K562 (cell line): ENCODE measurements around the gene LBH. TPM values are rescaled to one million over a fixed set of nuclear protein-coding genes. Genes with fewer than 3 reads are reported as not detected.
A peak's percentile ranks its signal among the peaks of the same experiment; 100 is the strongest.

Experiments
- ATAC-seq: fragments of 200-7000 bp; cut with Tn5 transposase; 3 replicates; pipeline ENCODE4 v1.9.1; 2020; ENCODE audit warnings: moderate library complexity
- BruUV-seq: library from RNA; stranded (reverse); fragments of 400-500 nt; replicated peaks from 2 replicates; lab custom pipeline; 2021; lab: Mats Ljungman, UMichigan
- CTCF ChIA-PET: fragments of 300-600 bp; formaldehyde crosslinking; extraction: SDS; loops from one replicate; lab custom pipeline; 2021; ENCODE audit warnings: low intra/inter-chr PET ratio; lab: Yijun Ruan, JAX
- POLR2A ChIA-PET: fragments of 300-600, 350-650 bp; sonication (Branson Sonifier 250); formaldehyde crosslinking; extraction: SDS; loops from one replicate; lab custom pipeline; 2021; ENCODE audit warnings: antibody characterized with exemption, inconsistent platforms; lab: Yijun Ruan, JAX
- DNase-seq, 4 experiments: peaks; one replicate each; pipeline versions ENCODE4 v3.0.0 to v3.0.0-alpha.2; 2011 to 2018; ENCODE audit warnings: low spot score in 3 of 4, mixed read lengths in 3 of 4; ENCODE audit errors: extremely low read depth in 1 of 4
- FAIRE-seq: peaks from 2 replicates; lab custom pipeline; 2011; peaks lifted over from hg19 to GRCh38; lab: Jason Lieb, UNC
- H2AFZ ChIP-seq: 2 replicates; pipeline ENCODE4 v1.6.0; 2011; ENCODE audit warnings: low read depth, low read length, control low read depth, inconsistent platforms
- H3K27ac ChIP-seq: fragments of 200-600 bp; 3 replicates; pipeline ENCODE4 v1.8.0; 2011; ENCODE audit warnings: low read depth, mild to moderate bottlenecking, control low read depth, inconsistent platforms, low read length, moderate library complexity, mixed read lengths; ENCODE audit errors: extremely low read depth
- H3K27me3 ChIP-seq, 2 experiments: fragments of 300-600 bp in 1 of 2; 2 replicates in 1 of 2; 3 replicates in 1 of 2; pipeline versions ENCODE4 v1.6.0 to v1.8.0; 2011; ENCODE audit warnings: inconsistent platforms in 2 of 2, low read length in 2 of 2, mild to moderate bottlenecking in 1 of 2, mixed read lengths in 1 of 2, moderate library complexity in 1 of 2; ENCODE audit not compliant: control insufficient read depth in 2 of 2, insufficient read depth in 2 of 2
- H3K36me3 ChIP-seq: fragments of 300-600 bp; 3 replicates; pipeline ENCODE4 v1.8.0; 2011; ENCODE audit warnings: mild to moderate bottlenecking, low read length, inconsistent platforms; ENCODE audit not compliant: control insufficient read depth, insufficient read depth
- H3K4me1 ChIP-seq, 2 experiments: fragments of 200-600 bp in 1 of 2; replicated peaks in 1 of 2; 2 replicates in 1 of 2; 3 replicates in 1 of 2; pipeline versions ENCODE4 v1.5.1 to v1.8.0; 2011; ENCODE audit warnings: inconsistent platforms in 2 of 2, low read length in 2 of 2, mild to moderate bottlenecking in 1 of 2, mixed read lengths in 1 of 2, moderate library complexity in 1 of 2; ENCODE audit not compliant: control insufficient read depth in 2 of 2, insufficient read depth in 2 of 2
- H3K4me2 ChIP-seq: 2 replicates; pipeline ENCODE4 v1.6.1; 2011; ENCODE audit warnings: low read length, control low read depth, inconsistent platforms, mixed read lengths; ENCODE audit not compliant: insufficient read depth
- H3K4me3 ChIP-seq: fragments of 200-600 bp; sonication (generic), shearing (Covaris generic); 2 replicates; pipeline ENCODE4 v1.5.1; 2016; ENCODE audit warnings: control low read depth, inconsistent platforms
- H3K79me2 ChIP-seq: fragments of 200-600 bp; 3 replicates; pipeline ENCODE4 v1.8.0; 2011; ENCODE audit warnings: low read length, inconsistent platforms; ENCODE audit not compliant: control insufficient read depth, insufficient read depth
- H3K9ac ChIP-seq, 2 experiments: 2 replicates each; pipeline versions ENCODE4 v1.6.0 to v1.6.1; 2011; ENCODE audit warnings: low read depth in 2 of 2, low read length in 2 of 2, control low read depth in 1 of 2, inconsistent platforms in 1 of 2, mild to moderate bottlenecking in 1 of 2, mixed read lengths in 1 of 2; ENCODE audit not compliant: insufficient read depth in 1 of 2
- H3K9me1 ChIP-seq: one replicate; pipeline ENCODE4 v1.6.0; 2011; ENCODE audit warnings: inconsistent platforms, mild to moderate bottlenecking, low read length, moderate library complexity; ENCODE audit not compliant: control insufficient read depth, insufficient read depth
- H3K9me3 ChIP-seq: replicated peaks from 2 replicates; pipeline ENCODE4 v1.5.1; 2011; ENCODE audit warnings: low read depth, low read length, inconsistent platforms; ENCODE audit not compliant: control insufficient read depth, insufficient read depth
- H4K20me1 ChIP-seq: replicated peaks from 2 replicates; pipeline ENCODE4 v1.6.1; 2011; ENCODE audit warnings: low read length, inconsistent platforms, mixed read lengths; ENCODE audit not compliant: control insufficient read depth, insufficient read depth
- CBFA2T2 ChIP-seq: fragments of 450-650 bp; conservative IDR thresholded peaks from 2 replicates; pipeline ENCODE4 v1.6.1; 2017; ENCODE audit warnings: mild to moderate bottlenecking
- CCNT2 ChIP-seq: IDR thresholded peaks from 2 replicates; pipeline ENCODE4 v1.6.1; 2011; ENCODE audit warnings: borderline replicate concordance, low read depth, mild to moderate bottlenecking, moderate library complexity, mixed read lengths, low read length; ENCODE audit not compliant: insufficient read length; ENCODE audit errors: extremely low read depth
- DPF2 ChIP-seq: fragments of 450-650 bp; IDR thresholded peaks from 2 replicates; pipeline ENCODE4 v1.6.1; 2016
- HDAC2 ChIP-seq: fragments of 450-650 bp; IDR thresholded peaks from 2 replicates; pipeline ENCODE4 v1.6.1; 2016; ENCODE audit warnings: mild to moderate bottlenecking
- KLF16 ChIP-seq: IDR thresholded peaks from 2 replicates; pipeline ENCODE4 v1.6.1; 2016; ENCODE audit warnings: antibody characterized with exemption
- LARP7 ChIP-seq: fragments of 450-650 bp; IDR thresholded peaks from 2 replicates; pipeline ENCODE4 v1.6.1; 2016
- MEIS2 ChIP-seq: fragments of 450-650 bp; IDR thresholded peaks from 2 replicates; pipeline ENCODE4 v1.6.1; 2014; ENCODE audit warnings: mild to moderate bottlenecking; ENCODE audit not compliant: partially characterized antibody
- NCOA1 ChIP-seq: fragments of 450-650 bp; IDR thresholded peaks from 2 replicates; pipeline ENCODE4 v1.6.1; 2016; ENCODE audit warnings: low read depth
- NCOR1 ChIP-seq: fragments of 450-650 bp; IDR thresholded peaks from 2 replicates; pipeline ENCODE4 v1.6.1; 2016; ENCODE audit warnings: mild to moderate bottlenecking, moderate library complexity
- SMARCB1 ChIP-seq: IDR thresholded peaks from 2 replicates; pipeline ENCODE4 v1.6.1; 2011; ENCODE audit warnings: improper control_type of control experiment, low read depth; ENCODE audit not compliant: insufficient read length
- SMARCC2 ChIP-seq: fragments of 450-650 bp; IDR thresholded peaks from 2 replicates; pipeline ENCODE4 v1.6.1; 2017; ENCODE audit warnings: antibody characterized with exemption, moderate library complexity, mild to moderate bottlenecking, low read depth
- SMARCE1 ChIP-seq: fragments of 450-650 bp; IDR thresholded peaks from 2 replicates; pipeline ENCODE4 v1.7.1; 2016; ENCODE audit warnings: mild to moderate bottlenecking
- SOX6 ChIP-seq: fragments of 450-650 bp; IDR thresholded peaks from 2 replicates; pipeline ENCODE4 v1.6.1; 2014; ENCODE audit warnings: mild to moderate bottlenecking
- SRSF7 ChIP-seq: fragments of 200-400 bp; formaldehyde crosslinking; optimal IDR thresholded peaks from 2 replicates; pipeline ENCODE3; 2017; ENCODE audit warnings: mild to moderate bottlenecking, low read depth, low read length
- TRIM24 ChIP-seq, 2 experiments: fragments of 450-650 bp; IDR thresholded peaks; 2 replicates each; pipeline ENCODE4 v1.6.1; 2016
- ZNF274 ChIP-seq: IDR thresholded peaks from 2 replicates; pipeline ENCODE4 v1.6.1; 2011; ENCODE audit warnings: low read depth, mild to moderate bottlenecking, low read length, moderate library complexity, borderline replicate concordance
- WGBS: fragments of 100-300 bp; shearing (Covaris generic); methylation state at CpG from one replicate; pipeline ENCODE4 v1.1.6; 2016; ENCODE audit warnings: low coverage, mixed read lengths; ENCODE audit not compliant: insufficient coverage; ENCODE audit errors: missing lambda C conversion rate; 5-methylcytosine and 5-hydroxymethylcytosine counted together
- in situ Hi-C: fragments of 300-500 bp; cut with MboI; formaldehyde crosslinking; loops from 4 replicates; pipeline ENCODE4 v1.15.0; 2018; ENCODE audit warnings: inconsistent platforms, mixed read lengths
- intact Hi-C: fragments of 100-400 bp; cut with micrococcal nuclease; formaldehyde crosslinking; loops from 2 replicates; pipeline ENCODE4 v1.14.2; 2022
- polyA plus RNA-seq, 8 experiments: library from polyadenylated mRNA; depleted of rRNA in 4 of 8; stranded (reverse) in 5 of 8; unstranded in 3 of 8; fragments of >200 nt; fragmentation: Nextera tagmentation in 2 of 8; fragmentation: Illumina TruSeq in 1 of 8; extraction: Ambion mirVana in 2 of 8; extraction: Trizol in 1 of 8; gene quantifications; 2 replicates each; pipeline versions ENCODE4 v1.2.1 to v1.2.3, GENCODE V29; 2011 to 2014; ENCODE audit warnings: inconsistent platforms in 1 of 8, missing spikeins in 1 of 8
- total RNA-seq, 7 experiments: library from RNA; depleted of rRNA in 6 of 7; stranded (reverse); fragments of >200 nt in 6 of 7; fragmentation: Illumina TruSeq in 2 of 7; extraction: Trizol in 2 of 7; gene quantifications; 2 replicates each; pipeline versions ENCODE4 v1.2.1 to v1.2.3, GENCODE V29; 2011 to 2021; ENCODE audit warnings: low replicate concordance in 1 of 7
- TF ChIP-seq, protein P1 (sequence below): fragments of 450-650 bp; conservative IDR thresholded peaks from 2 replicates; pipeline ENCODE4 v1.6.1; 2016; ENCODE audit warnings: missing genetic modification characterization, low read depth, mild to moderate bottlenecking, missing compliant biosample characterization, moderate library complexity
- TF ChIP-seq, protein P2 (sequence below): fragments of 450-650 bp; IDR thresholded peaks from 2 replicates; pipeline ENCODE4 v1.6.1; 2016; ENCODE audit warnings: antibody characterized with exemption
- TF ChIP-seq, protein P3 (sequence below), 2 experiments: IDR thresholded peaks; 2 replicates each; pipeline ENCODE4 v1.6.1; 2011; ENCODE audit warnings: borderline replicate concordance in 1 of 2, control low read depth in 1 of 2, low read depth in 1 of 2, low read length in 1 of 2, mild to moderate bottlenecking in 1 of 2, mixed read lengths in 1 of 2, moderate library complexity in 1 of 2; ENCODE audit not compliant: insufficient read depth in 1 of 2, insufficient read length in 1 of 2, poor library complexity in 1 of 2, severe bottlenecking in 1 of 2; ENCODE audit errors: extremely low read depth in 1 of 2

Gene LBH
- total and polyA plus RNA-seq, 9 of the 15 experiments (the other 6 are each of a cell fraction or from before 2014, with no cell fraction given): 3.1 to 13.4 (median 7.4) TPM

DNA sequence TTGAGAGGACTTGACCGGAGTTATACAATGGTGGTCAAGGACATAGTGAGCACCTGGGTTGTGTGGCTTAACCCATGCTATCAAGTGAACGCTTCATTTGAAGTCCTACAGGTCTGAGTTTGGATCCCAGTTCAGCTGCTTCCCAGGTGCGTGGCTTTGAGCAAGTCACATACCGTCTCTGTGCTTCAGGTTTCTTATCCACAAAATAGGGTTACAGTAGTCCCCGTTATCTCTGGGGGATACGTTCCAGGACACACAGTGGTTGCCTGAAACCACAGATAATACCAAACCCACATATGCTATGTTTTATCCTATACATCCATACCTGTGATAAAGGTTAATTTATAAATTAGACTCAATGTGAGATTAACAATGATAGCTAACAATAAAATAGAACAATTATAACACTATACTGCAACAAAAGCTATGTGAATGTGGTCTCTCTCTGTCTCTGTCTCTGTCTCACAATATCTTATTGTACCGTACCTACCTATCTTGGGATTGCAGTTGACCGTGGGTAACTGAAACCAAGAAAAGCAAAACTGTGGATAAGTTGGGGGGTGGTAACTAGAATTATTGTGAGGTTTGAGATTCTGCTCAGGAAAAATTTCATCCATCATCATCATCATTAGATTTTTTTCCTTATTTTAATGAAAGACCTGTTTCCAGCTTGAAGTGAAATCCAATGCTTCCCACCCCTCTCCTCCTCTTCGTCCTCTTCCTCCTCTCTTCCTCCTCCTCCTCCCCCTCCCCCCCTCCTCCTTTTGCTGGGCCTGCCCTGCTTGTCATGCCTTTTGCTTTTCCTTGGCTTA, 22.7 kb downstream of the LBH start:
- intact Hi-C loops: loop anchor here (1.0 to 2.0 kb wide), 2 partner anchors 13 to 36 kb away; no protein-coding TSS in a partner anchor
- Histone ChIP-seq H3K4me1 (peaks cover 46 to 53% of the 10 kb centered on the region in 2 experiments), H3K36me3 (peaks cover 11% of the 10 kb centered on the region; the same call in 2 of the 3 replicates), H3K27me3 (no peaks in the 10 kb centered on the region), H3K9me3 (0 out of 2 replicates have a peak, but pooled peaks cover 2% of the 10 kb centered on the region), H3K9ac (peak overlapping the region; percentile 73 to 76; a peak in 3 of 4 replicates), H2AFZ (peak overlapping the region; percentile 6), H3K4me2 (peak overlapping the region; percentile 62), H3K27ac (peak overlapping the region; percentile 94), H3K79me2 (peaks cover 8% of the 10 kb centered on the region; the same call in 2 of the 3 replicates), H3K4me3 (no peak overlapping the region), H3K9me1 (no peaks in the 10 kb centered on the region), H4K20me1 (no peaks in the 10 kb centered on the region)
- FAIRE-seq (peak; percentile 85), ATAC-seq (peak; percentile 62), DNase-seq (peak; percentile 59 to 79 (median 62))
- 4% methylated on average over 8 of the region's 9 CpGs for WGBS
- POLR2A ChIA-PET: interaction anchor here (0.7 to 4.4 kb wide), 8 partner anchors 8 to 107 kb away, joined by 3 to 25 read pairs (median 4); partner anchors contain the start of gene YPEL5
- CTCF ChIA-PET: no interaction called here
- BruUV-seq: no TSS peak
- in situ Hi-C loops: no loop called here
- TF ChIP-seq SOX6 (peak; percentile 90), KLF16 (peak; percentile 93; the same call in 1 of the 2 replicates), DPF2 (peak; percentile 81), NCOA1 (peak; percentile 28; the same call in 1 of the 2 replicates), SRSF7 (no peak), ZNF274 (peak; percentile 64; the same call in 1 of the 2 replicates), CBFA2T2 (peak; percentile 97), LARP7 (no peak), MEIS2 (peak; percentile 32), CCNT2 (peak; percentile 72), SMARCB1 (peak; percentile 48), HDAC2 (peak; percentile 75), SMARCC2 (peak; percentile 42; the same call in 1 of the 2 replicates), TRIM24 (IDR thresholded peaks at IDR 0.05) (peak; percentile 84 to 90), NCOR1 (peak; percentile 94), SMARCE1 (peak; percentile 64; the same call in 1 of the 2 replicates)
- TF ChIP-seq, protein P1, sequence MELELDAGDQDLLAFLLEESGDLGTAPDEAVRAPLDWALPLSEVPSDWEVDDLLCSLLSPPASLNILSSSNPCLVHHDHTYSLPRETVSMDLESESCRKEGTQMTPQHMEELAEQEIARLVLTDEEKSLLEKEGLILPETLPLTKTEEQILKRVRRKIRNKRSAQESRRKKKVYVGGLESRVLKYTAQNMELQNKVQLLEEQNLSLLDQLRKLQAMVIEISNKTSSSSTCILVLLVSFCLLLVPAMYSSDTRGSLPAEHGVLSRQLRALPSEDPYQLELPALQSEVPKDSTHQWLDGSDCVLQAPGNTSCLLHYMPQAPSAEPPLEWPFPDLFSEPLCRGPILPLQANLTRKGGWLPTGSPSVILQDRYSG (tag): 0 out of 2 replicates have a peak, but pooled peaks have one; percentile 25
- TF ChIP-seq, protein P2, sequence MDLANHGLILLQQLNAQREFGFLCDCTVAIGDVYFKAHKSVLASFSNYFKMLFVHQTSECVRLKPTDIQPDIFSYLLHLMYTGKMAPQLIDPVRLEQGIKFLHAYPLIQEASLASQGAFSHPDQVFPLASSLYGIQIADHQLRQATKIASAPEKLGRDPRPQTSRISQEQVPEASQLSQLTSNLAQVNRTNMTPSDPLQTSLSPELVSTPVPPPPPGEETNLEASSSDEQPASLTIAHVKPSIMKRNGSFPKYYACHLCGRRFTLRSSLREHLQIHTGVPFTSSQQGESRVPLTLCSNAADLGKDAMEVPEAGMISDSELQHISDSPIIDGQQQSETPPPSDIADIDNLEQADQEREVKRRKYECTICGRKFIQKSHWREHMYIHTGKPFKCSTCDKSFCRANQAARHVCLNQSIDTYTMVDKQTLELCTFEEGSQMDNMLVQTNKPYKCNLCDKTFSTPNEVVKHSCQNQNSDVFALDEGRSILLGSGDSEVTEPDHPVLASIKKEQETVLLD: peak; percentile 58; the same call in 1 of the 2 replicates
- TF ChIP-seq, protein P3, sequence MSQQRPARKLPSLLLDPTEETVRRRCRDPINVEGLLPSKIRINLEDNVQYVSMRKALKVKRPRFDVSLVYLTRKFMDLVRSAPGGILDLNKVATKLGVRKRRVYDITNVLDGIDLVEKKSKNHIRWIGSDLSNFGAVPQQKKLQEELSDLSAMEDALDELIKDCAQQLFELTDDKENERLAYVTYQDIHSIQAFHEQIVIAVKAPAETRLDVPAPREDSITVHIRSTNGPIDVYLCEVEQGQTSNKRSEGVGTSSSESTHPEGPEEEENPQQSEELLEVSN (IDR thresholded peaks at IDR 0.05; ENCODE audit: borderline replicate concordance in 1 of 2, extremely low read depth in 1 of 2, insufficient read depth in 1 of 2, insufficient read length in 1 of 2, low read depth in 1 of 2, low read length in 1 of 2, poor library complexity in 1 of 2, severe bottlenecking in 1 of 2): peak in 1 of 2 experiments; percentile 45
